Measurements from ENCODE around the gene MYLIP.
"Not testable (repeated sequence)": the region's sequence is repeated elsewhere in the genome, so short reads cannot be mapped to it uniquely, and the experiment has no call there.

Gene MYLIP

DNA sequence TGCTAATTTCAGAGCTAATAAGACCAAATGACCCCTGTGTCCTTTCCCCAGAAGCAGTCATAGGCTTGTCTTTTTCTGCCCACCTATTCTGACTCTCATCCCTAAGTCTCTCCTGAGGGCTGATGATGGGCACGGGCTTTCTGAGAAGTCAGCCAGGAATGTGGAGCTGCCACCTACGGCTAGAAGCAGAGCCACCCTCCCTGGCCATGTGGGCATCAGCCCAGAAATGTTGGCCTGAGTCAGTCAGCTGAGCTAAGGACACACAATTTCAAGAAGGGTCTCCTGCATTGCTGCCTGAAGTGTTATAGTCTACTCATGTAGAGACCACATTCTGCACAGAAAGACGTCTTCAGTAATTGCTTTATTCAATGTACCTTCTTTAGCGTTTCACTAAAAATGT, 17.1 kb downstream of the MYLIP start:
- no peak for DNase-seq

DNA sequence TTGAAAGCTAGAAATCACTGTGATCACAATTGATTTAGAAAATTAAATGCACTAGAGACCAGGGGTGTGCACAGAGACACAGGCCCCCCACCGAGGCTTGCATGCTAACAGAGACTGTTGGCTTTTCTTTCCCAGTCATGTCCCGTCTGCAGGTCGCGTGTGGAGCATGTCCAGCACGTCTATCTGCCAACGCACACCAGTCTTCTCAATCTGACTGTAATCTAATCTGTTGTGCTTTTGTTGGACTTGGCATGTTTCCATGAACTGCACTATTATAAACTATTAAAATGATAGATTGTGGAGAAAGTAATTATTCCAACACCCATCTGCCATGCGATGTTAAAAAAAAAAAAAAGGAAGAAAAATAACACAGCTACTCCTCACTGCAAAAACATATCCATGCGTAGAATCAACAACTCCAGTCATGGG, 17.7 kb downstream of the MYLIP start:
- peak; percentile 78 for DNase-seq

DNA sequence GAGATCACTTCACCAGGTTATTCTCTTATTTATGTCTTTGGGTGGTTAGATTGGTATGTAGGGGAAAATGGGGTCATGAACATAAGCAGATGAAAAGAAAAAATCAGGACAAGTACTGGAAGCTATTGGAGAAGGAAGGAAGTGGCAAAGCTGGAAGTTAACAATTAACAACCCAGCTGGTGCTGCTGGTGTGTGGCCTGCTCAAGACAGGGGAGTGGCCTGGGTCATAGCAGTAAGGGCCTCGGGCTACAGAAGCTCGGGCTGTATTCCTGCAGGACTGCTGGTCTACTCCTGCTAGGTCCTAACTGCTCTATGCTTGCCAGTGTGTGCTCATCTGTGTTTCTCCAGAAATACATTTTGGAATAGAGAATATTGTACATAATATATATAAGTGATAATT, 19.6 kb downstream of the MYLIP start:
- no peak for DNase-seq

DNA sequence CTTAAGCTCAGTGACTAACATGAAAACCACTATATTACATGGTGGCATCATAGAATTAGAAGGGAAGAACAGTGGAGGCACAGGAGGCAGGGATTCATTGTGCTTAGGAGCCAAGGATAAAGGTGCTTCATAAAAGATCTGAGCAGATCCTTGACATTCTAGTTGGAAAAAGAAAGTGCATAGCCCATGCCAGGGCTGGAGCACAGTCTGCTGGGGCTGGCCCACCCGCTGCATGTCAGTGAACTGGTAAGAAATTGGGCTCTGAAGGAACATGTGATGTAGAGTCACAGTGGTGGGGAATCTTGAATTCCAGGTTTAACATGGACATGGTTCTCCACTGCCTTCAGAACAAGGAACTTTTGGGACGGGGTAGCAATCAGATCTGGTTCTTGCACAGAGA, 20.4 kb downstream of the MYLIP start:
- DNase-seq, result no peak

DNA sequence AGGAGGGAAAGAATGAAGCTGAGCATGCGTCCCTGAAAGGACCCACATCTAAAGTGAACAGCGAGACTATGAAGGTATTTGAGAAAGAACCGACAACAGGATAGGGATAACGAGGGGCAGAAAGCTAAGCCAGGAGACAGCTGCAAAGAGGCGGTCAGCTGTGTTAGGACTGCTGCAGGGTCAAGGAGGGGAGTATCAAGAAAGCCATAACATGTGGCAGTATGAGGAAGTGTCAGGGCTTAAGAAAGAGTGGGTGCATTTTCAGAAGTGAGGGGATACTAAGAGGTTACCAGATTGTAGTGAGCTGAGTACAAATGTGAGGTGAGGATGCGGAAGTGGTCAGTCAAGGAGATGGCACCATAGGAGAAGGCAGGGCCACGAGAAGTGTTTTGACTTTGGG, 21.2 kb downstream of the MYLIP start:
- no peak for DNase-seq

DNA sequence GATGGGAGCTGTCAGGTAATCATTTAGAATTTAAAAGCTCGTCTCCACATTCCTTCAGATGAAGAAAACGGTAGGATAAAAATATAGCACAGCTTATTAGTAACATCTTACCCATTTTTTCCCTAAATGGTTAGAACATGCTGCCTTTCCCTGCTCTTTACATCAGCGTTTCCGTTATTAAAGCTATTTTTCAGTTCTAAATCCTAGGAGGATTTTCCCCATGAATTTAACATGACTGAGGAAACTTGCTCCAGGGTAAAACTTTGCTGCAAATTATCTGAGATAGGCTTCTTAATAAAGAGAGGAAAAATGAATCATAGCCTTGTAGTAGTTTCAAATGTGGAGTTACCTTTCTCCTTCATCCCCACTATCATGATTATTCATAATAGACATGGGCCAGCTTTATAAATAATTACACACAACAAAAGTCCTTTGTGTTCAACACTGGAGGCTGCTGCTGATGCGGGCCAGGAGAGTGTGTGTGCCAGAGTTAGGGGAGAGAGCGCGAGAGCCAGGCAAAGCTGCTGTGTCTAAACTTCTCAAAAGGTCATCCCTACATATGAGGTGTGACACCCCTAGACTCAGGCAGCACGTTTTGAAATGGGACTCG, 24.4 kb downstream of the MYLIP start:
- DNase-seq, result no peak

DNA sequence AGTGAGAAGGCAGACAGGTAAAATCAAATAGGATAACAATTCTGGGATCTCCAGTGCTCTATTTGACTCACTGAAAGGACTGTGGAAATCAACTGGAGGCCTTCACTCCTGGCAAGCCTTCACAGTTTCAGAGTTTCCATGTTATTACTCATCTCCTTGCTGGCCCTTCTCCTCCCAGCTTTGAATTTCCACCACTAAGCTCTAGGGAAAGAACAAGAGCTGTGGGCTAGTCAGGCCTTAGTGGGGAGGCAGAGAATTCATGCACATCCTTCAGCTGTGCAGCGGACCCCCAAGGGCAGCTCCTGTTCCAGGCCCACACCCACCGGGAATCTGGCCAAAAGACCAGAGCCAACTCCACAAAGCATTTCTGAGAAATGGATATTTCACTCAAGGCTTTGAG, 26.0 kb downstream of the MYLIP start:
- DNase-seq, result no peak

DNA sequence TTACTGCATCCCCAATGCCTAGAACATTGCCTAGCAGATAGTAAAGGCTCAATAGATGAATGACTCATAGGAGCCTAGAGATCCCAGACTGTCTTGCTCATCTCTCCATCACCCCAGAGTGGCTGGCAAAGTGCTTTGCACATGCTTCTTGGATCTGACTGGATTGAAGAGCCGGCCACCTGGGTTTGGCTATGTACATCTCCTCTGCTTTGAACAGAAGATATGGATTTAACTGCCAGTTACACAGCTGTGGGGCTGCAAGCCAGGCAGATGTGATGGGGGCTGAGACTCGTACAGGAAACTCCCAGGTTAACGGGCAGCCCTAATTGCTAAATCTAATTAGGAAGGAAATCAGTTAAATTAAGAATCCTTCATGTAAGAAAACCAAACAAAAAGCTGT, 28.6 kb downstream of the MYLIP start:
- DNase-seq, result no peak

DNA sequence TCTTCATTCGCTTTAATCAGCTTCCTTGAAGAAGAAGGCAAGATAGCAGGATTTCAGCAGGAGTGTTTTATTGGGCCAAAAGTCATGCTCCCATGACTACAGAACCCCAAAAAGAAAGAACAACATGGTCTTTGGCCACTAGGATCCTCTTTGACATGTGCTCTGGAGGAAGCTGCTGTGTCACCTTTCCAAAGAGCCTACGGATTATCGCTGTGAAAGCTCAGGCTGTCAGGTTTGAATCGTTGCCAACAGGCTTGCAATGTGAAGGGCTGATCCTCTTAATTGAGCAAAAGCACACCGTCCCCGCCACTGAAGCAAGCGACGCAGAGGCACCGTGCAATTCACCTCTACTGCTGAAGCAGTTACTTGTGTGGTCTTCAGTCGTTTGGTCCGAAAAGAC, 29.0 kb downstream of the MYLIP start:
- peak; percentile 64 for DNase-seq

DNA sequence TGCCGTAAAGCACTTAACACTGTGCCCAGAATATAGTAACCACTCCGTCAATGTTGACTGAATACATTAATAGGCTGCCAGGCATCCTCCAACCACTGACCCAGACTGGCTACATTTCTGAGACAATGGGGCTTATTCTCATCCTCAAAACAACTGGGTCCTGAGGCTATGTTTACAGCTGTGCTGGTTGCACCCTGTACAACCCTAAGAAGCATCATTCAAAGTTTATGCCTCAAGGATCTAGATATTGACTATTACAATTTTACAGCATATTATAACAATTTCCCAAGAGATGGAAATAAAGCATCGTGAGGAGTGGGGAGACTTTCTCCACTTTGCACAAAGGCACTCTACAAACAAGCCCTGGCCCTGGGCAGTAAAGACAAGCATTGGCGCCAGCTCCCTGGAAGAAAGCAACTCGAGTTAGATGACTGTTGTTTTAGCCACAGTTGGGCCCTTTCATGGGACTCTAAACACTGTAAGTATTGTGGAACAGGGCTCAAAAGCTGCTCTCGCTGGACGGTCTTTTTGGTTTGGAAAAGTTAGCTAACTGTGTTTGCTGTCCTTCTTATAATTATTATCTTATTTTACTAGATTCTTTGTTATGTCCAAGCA, 30.2 kb downstream of the MYLIP start:
- no peak for DNase-seq

DNA sequence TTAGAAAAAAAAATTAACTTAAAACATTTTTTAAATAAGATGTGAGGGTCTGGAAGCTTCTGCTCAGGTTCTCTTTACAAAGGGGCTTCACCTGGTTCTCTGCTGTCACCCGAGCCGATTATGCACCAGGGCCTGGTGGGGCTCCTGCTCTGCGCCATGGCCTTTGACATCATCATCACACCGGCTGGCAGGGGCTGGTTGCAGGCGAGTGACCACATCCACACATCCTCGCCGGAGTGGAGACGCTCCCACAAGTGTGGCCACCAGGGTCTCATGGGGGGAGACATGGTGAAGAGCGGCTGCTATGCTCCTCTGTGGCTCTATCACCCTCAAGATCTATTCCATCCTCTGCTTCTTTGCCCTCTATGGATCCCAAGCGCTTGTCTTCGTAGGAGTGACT, 31.9 kb downstream of the MYLIP start:
- DNase-seq, result no peak

DNA sequence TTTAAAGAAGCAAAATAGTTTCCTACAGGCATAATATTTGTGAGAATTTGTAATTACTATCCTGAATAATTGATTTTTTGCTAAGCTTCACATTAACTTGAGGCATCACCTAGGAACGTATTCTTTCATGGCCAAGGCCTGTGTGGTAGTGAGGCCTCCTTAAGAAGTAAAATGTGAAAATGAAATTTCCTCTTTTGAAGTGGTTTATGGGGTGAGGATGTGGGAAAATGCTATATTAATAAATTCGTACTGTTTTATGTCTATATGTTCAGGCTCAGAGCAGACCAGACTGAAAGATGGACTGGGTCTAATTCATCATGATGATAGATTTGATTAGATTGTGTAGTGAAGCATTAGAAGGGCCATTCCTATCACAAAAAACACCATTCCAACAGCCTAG, 33.1 kb downstream of the MYLIP start:
- DNase-seq, result no peak

DNA sequence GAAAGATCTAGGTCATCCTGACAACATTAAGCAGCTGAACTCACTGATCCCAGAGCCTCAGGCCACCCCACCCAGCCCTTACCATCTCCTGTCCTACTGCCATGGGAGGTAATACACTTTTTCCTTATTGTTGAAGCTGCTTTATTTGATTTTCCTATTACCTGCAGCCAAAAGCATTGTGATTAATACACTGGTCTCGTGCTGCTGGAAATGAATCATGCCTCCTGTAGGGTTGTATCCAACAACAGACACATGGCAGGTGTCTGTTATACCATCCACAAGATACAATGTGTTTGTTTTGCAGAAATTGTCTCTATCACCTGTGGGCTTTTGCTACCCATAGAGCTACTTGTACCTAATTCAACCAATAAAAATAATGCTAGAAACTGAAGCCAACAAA, 34.2 kb downstream of the MYLIP start:
- DNase-seq, result no peak

DNA sequence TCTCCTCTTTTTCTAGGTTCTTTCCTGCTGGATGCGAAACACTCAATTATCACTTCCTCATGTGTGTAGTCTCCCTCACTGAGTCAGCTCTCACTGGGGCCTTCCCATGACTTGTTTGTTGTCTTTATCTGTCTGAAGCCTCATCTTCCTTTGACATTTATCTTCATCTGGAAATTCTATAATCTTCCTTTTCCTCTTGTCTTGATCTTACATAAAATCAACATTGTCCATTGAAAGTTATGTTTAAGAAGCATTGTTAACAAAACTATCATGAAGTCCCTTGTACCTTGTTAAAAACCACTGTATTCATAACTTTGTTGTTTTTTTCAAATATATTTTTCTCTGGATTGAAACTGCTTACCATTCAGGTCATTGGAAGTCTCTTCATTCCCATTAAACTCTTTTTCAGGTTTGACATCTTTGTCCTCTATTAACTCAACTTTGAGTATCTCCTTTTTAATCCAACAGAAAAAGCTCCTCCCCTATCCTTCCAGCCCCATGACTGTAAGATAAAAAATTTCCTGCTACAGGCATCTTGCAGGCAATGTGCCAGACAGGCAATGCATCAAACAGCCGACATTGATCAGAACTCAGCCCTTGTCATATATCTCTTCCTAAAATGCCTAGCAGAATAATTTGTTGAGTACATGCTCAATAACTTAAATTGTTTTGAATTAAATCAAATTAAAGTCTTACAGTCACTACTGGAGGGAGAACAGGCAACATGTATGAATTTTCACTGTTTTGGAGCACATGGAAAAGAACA, 34.8 kb downstream of the MYLIP start:
- no peak for DNase-seq

DNA sequence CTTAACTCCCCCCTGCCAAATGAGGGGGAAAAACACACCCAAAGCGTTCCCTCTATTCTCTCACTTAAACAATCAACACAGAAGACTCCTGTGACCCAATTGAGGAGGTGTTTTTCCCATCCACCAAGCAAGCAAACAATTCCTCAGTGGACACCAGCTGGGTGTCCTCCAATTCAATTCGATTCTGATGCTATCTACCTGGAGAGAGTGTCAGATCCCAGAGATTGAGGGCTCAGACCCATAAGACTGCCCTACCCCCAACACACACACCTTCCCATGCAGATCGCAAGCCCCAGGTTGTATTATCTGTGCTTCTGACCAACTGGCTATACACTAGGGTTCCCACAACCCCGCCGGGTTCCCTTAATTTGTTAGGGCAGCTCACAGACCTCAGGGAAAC, 36.8 kb downstream of the MYLIP start:
- DNase-seq, result no peak

DNA sequence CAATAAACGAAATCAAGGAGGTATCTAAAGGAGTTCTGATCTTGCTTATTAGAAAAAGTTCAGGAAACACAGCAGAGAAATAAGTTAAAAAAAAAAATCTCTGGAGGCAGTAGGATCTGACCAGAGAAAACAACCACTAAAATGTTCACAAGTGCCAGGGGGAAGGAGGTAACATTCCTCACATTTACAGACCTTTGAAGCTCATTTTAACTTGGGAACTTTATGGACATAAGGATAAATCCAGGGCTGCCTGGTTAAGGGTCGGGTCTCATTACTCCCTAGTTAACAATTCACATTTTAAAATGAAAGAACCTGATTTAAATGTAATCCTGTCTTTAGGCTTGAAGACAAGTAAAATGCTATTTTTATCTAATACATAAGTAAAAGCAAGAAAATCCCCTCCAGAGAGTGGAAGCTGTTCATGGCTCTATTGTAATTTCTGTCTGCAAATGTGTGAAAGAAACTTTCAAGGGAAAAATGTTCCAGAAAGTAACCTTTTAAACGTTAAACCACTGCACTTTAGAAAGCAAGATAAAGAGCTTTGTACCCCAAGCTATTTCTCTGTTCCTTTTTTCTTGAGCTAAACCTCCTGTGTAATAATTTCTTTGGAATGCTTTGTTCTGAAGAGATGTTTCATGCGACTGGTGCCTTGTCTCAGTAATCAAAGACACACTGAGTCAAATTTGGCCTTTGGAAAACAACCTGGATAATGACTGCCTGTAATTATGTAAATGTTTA, 38.2 kb downstream of the MYLIP start:
- DNase-seq, result no peak

DNA sequence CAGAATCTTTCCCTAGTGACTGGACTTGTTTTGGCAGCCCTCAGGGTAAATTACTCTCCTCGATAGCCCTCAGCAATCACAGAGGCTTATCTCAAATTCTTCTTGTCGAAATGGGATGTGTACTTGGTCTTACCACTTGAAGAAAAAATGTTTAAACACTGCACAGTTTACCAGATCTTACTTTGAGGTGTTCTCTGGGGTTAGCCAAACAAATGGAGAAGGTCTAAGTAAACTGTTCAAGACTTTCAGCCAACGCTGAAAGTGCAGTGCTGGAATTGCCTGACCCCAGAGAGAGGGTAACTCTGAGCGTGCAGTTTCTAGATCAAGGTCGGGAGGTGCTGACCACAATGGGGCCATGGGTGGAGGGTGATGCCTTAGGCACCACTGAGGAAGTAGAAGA, 39.2 kb downstream of the MYLIP start:
- DNase-seq, result no peak

DNA sequence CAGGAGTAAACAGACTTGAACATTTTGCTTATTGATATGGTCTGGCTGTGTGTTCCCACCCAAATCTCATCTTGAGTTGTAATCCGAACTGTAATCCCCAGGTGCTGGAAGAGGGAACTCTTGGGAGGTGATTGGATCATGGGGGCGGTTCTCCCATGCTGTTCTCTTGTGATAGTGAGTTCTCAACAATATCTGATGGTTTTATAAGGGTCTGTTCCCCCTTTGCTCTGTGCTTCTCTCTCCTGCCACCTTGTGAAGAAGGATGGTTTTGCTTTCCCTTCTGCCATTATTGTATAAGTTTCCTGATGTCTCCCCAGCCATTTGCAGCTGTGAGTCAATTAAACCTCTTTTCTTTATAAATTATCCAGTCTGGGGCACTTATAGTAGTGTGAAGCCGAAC, 40.0 kb downstream of the MYLIP start:
- peak; percentile 3 for DNase-seq

DNA sequence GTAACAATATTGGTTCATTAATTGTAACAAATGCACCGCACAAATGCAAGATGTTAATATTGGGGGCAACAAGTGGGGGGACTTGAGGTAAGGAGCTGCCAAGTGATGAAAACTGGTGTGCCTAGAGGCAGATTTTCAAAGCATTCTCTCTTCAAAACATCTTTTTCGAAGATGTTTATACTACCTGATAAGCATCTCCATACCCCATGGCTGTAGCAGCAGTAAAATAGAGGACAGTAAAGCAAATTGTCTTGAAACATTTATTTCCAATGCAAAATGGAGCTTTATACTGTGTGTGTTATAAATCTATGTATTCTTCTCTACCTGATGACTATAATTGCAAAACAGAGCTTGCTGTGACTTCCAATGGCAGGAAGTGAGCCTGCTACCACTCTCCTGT, 42.5 kb downstream of the MYLIP start:
- no peak for DNase-seq

DNA sequence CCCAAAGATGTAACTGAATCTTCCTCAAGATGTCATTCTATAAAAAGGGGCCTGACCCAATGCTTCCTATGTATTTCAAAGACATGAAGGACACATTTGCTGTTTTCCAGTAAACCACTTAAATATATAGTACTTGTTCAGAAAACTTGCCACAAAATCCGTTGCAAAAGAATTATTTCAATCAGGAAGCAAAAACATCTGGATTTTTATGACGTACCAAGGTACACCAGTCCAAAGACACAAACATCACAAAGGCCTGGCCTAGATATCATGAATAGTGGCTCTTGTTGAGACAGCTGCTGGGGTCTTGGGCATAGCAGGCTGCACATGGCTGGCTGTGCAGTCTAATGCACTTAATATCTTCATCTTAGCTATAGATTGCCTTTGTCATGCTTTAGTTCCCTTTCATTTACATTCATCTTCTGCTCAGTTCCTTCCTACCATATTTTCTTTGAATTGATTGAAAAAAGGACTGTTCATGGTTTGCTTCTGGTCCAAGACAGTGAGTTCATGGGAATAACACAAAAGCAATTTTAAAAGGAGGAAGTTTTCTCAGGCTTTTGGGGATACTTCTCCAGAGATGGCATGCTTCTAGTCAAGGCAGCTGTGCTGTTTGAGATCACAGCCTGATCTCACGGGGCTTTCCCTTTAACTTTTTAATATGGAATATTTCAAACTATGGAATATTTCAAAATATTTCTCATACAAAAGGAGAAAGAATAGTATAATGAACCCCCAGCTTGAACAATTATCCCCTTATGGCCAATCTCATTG, 44.5 kb downstream of the MYLIP start:
- no peak for DNase-seq

DNA sequence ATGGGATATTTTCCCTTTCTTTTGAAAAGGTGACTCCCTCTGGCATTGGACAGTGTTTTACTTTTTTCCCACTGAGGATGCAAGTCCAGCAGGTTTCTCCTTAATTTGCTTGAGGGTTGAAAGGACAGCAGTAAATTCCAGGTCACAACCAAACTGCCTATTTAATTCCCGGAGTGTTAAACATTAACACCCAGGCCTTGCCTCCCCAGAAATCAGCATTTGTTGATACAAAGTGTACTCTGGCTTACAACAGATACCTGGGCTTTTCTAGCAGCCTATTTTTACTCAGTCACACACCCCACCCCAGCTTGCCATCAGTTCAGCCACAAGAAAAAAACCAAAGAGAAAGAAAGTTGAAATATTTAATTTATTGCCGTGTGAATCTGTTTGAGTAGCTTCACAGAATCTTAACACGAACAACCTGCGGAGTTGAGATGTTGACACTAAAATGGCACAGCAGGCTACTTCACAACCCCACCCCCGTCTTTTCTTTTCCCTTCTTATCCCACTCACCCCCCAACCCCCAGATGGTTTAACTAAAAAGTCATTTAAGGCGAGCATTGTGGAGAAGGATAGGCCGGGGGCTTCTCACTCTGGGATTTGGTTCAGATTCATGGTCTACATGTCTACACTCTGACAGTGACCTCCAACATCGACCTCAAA, 45.7 kb downstream of the MYLIP start:
- no peak for DNase-seq

DNA sequence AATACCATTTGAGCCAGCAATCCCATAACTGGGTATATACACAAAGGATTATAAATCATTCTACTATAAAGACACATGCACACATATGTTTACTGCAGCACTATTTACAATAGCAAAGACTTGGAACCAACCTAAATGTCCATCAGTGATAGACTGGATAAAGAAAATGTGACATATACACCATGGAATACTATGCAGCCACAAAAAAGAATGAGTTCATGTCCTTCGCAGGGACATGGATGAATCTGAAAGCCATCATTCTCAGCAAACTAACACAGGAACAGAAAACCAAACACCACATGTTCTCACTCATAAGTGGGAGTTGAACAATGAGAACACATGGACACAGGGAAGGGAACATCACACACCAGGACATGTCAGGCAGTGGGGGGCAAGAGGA, 47.7 kb downstream of the MYLIP start:
- not testable (repeated sequence) for DNase-seq

All from SHP77 treated with DMSO at 0.1 percent for 48 hours (cell line).